Superior temporal gyrus (tissue), 1 donor: ENCODE measurements around the gene STIP1.
"Not testable (repeated sequence)": the region's sequence is repeated elsewhere in the genome, so short reads cannot be mapped to it uniquely, and the experiment has no call there.

Source experiments
- DNase-seq: peaks from one replicate; pipeline ENCODE4 v3.0.0-alpha.2; 2016; ENCODE audit errors: extremely low spot score

STIP1 gene

DNA sequence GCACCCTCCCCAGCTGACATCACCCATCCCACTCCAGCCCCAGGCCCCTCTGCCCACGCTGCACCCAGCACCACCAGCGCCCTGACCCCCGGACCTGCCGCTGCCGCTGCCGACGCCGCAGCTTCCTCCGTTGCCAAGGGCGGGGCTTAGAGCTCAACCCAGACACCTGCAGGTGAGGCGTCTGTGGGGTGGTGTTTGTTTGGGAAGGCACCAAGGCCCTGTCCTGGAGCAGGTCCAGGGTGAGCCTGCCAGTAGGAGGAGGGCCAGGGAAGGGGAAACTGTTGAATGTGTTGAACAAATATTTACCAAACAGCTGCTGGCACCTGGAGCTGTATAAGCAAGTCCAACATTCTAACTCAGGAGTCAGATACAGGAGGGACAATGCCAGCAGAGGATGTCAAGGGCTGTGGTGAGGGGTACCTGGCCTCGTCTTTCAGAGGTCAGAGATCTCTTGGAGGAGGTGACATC lies 51.5 kb downstream of the STIP1 start:
- DNase-seq, result no peak

DNA sequence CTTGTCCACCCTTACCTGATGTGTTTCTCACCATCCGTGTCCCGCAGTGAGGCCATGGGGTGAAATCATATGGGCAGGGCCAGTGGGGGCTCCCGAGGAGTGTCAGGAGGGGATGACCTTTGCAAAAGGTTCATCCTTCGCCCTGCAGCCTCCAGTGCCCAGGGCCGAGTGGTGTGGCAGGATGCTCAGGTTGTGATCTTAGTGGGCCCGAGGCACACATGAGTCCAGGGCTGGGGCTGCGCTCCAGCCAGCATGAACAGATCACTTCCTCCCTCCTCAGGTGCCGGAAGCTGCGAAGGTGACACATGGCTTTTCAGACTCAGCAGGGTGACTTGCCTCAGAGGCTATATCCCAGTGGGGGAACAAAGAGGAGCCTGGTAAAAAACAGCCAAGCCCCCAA lies 52.1 kb downstream of the STIP1 start:
- no peak for DNase-seq

- no peak for DNase-seq
These were observed 53.0 kb downstream of the STIP1 start for GRCh38 chr11:64238999-64239398.

DNA sequence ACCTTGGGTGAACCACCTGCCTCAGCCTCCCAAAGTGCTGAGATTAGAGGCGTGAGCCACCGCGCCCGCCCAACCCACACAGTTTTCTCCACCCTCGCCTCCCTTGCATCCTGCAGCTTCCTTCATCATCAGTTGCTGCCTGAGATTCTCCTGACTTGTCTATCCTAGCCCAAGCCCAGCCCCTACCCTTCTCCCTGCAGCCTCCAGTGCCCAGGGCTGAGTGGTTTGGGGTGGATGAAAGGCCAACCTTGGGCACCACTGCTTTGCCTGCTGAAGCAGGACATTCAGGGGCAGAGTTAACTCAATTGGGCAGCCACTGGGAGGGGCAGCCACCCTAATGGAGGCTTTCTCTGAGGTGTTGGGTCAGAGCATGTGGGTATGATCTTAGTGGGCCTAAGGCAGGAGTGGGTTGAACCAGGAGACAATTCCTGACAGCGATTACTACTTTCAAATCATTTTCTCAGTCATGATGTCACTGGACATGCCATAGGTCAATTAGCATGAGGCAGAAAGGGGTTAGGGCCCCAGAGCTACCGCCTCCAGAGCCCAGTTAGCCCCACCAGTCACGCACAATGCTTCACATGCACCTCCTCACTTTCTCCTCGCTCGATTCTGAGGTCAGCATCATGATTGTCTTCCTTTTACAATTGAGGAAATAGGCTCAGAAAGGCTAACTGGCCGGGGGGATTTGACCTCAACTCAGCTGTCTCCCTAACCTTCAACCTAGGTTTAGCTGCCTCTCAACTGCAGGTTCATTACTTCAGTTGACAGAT lies 53.9 kb downstream of the STIP1 start:
- no peak for DNase-seq

GRCh38 chr11:64240435-64241240 lies 54.7 kb downstream of the STIP1 start, which contains the start of gene FKBP2:
FKBP2 (plus strand) TSS chr11:64241095; CDS start chr11:64242388, 1,293 bp downstream.
- peak; percentile 97 for DNase-seq

DNA sequence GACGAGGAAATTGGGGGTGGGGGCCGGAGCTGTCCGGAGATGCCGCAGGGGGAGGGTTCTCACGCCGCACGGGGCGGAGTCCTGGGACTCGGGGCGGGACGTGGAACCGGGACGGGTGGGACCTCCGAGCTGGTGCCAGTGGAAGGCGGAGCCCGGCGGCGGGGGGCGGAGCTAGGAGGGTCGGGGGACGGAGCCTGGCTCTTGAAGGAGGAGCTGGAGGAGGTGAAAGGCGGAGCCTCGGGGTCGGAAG lies 55.2 kb downstream of the STIP1 start:
- DNase-seq, result no peak

- DNase-seq, result peak; percentile 97
These were observed 55.8 kb downstream of the STIP1 start for GRCh38 chr11:64241491-64242374.

GRCh38 chr11:64243236-64243854 lies 57.4 kb downstream of the STIP1 start:
- no peak for DNase-seq

DNA sequence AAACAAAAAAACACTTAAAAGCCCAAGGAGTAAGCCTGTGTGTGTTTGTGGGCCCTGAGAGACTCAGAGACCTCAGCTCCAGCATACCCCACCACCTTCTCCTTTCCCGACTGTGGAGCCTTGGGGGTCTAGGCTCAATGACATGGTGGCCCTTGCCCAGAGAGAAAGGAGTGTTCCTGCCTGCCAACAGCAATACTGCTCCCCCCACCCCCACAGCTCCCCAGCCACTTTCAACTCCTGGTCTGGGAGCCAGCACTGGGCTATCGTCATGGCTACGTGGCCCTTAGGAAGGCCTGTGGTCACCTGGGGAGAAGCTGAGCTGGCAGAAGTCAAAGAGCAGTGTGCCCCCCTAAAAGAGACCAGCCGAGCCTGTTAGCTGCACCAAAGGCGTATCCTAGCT lies 58.1 kb downstream of the STIP1 start:
- DNase-seq, result no peak

- DNase-seq, result no peak
These were observed 59.0 kb downstream of the STIP1 start for GRCh38 chr11:64244966-64245365.

GRCh38 chr11:64245401-64245796 lies 59.4 kb downstream of the STIP1 start:
- no peak for DNase-seq

DNA sequence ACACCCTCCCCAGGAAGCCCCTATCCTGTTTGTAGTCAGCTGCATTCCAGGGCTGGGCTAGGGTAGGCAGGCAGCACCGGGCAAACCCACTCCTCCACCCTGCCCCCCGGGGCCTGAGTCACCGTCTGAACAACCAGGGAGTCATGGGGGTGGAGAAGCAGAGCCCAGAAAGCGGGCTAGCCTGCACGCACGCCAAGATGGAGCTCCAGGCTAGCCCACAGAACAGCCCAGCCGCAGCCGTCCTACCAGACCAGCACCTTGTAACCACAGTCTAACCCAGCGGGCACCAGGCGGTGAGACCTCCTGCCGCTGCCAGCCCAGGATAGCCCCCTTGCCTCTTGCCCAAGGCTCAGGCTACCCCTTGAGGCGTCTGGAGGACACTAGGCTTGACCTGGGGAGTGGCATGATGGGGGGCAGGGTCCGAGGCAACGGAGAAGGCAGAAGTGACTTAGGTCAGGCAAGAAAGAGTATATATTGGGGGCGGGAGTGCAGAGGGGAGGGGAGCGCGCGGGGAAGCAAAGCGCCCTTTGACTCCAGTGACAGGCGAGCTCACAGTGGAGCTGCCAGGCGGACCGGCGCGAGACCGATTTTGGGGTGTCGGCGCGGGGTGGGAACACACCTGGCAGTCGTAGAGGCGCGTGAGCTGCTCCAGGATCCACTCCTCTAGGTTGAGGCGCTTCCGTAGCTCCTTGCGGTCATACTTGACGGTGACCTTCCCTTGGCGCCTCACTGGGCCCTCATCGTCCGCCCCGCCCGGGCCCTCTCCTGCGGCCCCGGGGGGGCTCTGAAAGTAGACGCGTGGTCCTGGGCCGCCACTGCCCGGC lies 60.0 kb downstream of the STIP1 start:
- DNase-seq, result no peak

GRCh38 chr11:64246621-64246870 lies 60.6 kb downstream of the STIP1 start:
- DNase-seq, result not testable (repeated sequence)

DNA sequence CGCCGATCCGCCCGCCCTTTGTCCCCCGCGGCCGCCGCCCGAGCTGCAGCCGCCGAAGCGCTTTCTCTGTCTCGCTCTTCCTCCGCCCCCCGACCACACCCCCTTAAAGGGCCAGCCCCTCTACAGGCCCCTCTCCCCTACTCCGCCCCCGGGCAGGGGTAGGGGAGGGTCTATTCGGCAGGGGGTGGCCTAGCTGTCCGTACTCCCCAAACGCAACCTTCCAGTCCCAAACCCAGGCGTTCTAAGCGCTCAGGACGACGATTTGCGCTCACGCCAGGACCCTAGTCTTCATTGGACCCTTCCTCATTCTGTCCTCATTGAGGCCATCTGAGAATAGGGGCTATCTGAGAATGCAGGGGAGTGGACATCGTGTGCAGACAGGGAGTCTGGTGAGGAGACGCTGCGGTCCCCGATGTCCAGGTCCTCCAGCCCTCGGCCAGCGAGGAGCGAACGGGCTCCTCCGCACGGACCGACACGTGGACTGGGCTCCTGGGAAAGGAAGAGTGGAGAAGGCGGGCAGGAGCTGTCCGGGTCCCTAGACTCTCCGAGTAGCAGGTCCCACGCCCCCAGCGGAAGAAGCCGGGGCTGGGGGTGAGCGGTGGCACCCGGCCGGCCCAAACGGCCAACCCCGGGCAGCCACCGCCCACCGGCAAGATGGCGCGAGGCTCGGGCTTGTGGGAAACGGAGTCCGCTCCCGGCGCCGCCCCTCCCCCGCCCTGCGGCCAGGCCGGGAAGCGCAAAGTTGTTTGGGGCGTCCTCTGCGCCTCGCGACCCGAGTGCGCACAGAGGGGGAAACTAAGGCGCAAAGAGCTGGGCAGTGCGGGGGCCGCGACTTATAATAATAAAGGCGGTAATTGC lies 61.1 kb downstream of the STIP1 start, which contains the start of gene PPP1R14B:
Gene PPP1R14B, minus strand, starts transcription at position 73 of the 858 bp plus-strand sequence. CDS start 270 bp downstream, outside the sequence.
- peak; percentile 80 for DNase-seq

DNA sequence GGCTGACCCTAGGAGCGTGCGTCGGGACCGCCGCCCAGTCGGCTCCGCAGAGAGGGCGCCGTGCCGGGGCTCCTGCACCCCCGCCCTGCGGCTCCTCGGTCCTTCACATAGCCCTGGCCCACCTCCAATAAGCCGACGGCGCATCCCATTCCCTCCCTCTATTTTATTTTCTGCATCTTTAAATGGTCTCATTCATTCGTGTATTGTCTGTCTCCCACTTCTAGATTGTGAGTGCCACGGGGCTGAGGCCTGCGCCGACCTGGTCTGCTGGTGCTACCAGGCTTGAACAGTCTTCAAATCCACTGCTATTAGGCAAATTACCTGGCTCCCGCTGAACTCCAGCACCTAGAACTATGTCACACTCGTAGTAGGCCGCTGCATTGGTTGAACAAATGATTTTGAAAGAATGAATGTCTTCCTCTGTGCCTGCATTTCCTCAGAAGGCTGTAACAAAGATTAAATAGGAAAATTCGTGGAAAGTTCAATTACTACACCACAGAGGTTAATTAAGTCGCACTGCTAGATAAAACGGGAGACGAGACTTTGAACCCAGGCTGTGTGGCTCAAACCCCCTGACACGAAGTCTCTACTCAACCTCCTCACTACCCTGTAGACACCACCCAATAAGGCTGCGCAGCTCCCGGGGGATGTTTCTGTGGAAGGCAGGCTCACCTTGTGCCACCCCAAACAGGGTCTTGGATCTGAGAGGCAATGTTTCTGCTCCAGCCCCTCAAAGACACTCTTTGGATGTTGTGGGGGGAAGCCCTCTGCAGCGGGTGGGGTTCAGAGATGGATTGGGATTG lies 62.0 kb downstream of the STIP1 start:
- DNase-seq, result no peak

- no peak for DNase-seq
These were observed 62.6 kb downstream of the STIP1 start for GRCh38 chr11:64248578-64248977.

DNA sequence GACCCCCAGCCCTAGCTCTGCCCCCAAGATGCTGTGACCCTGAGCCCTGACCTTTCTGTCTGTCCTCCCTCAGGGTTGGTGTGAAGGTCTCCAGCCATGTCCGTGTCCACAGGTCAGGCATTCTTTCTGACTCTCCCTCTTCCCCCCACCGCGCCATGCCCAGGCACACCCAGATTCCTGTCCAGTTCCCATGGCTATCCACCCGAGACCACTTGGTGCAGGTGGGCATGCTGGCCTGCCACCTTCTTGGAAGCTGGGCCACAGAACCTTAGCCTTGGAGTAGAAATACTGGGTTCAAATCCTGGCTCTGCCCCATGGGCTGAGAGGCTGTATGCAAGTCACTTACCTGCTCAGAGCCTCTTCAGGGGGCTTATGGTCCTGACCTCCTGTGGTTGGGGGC lies 63.1 kb downstream of the STIP1 start:
- DNase-seq, result no peak

DNA sequence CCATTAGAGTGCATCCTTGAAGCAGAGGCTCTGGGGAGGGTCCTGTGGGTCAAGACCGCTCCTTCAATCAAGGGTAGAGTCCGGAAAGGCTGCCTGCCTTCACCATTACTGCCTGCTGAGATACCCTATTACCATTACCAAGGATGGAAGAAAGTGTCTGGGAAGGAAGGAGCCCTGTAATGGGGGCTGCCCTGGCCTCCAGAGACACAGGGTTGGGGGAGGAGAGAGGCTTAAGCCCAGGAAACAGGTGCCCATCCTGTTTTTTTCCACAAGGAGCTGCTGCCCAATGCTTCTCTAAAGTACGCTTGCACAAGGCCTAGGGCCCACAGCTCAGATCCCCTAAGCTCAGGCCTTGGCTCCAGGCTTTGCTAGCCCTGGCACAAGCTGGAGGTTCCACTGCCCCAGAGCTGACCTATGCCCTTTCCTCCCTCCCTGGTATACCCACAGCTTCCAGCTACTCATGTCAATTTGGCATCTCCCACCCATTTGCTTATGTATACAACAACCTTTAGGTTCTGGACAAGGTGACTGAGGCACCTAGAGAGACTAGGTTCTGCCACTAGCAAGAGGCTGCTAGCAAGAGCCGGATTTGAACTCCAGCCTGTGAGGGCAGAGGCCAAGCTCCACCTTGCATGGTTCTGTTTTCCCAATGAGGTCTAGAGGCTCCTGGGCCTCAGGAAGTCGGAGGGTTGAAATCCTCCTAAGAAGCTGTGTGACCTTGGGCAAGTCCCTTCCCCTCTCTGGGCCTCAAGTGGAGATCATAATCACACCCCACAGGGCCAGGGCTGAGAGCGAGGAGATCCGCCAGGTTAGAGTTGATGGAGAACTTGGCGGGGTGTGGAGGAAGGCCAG lies 63.8 kb downstream of the STIP1 start:
- no peak for DNase-seq
